Astrocyte of the cerebellum (primary cell): ENCODE data around the gene FGD4.

Source experiments
- DNase-seq: peaks from one replicate; pipeline ENCODE4 v3.0.0-alpha.2; 2011; ENCODE audit warnings: low read depth
- H3K4me3 ChIP-seq: 2 replicates; pipeline ENCODE4 v1.5.1; 2011; ENCODE audit warnings: mild to moderate bottlenecking, low read depth, low read length, moderate library complexity
- CTCF ChIP-seq: IDR thresholded peaks from 2 replicates; pipeline ENCODE4 v1.5.1; 2012; ENCODE audit warnings: low read length, low read depth, moderate library complexity, mild to moderate bottlenecking; ENCODE audit errors: missing control alignments
- in situ Hi-C: cut with HindIII; loops from 2 replicates; pipeline ENCODE4 v1.10.0; 2017; ENCODE audit warnings: low sequenced_read_pairs

FGD4 gene

GRCh38 chr12:32437095-32437515 lies 37.7 kb downstream of the FGD4 start:
- in situ Hi-C loops, result no loop called here
- TF ChIP-seq CTCF, result no peak
- peak; percentile 75 for DNase-seq
- H3K4me3 ChIP-seq, result no peak overlapping the region

- TF ChIP-seq CTCF, result no peak
- no peak for DNase-seq
- H3K4me3 ChIP-seq, result no peak overlapping the region
- in situ Hi-C loops, result no loop called here
Measured at GRCh38 chr12:32440120-32440865, 40.9 kb downstream of the FGD4 start.

- no peak overlapping the region for H3K4me3 ChIP-seq
- in situ Hi-C loops, result no loop called here
- no peak for DNase-seq
- TF ChIP-seq CTCF, result no peak
Measured at GRCh38 chr12:32443491-32443890, 44.1 kb downstream of the FGD4 start.

GRCh38 chr12:32444895-32445294 lies 45.5 kb downstream of the FGD4 start:
- TF ChIP-seq CTCF, result no peak
- in situ Hi-C loops, result no loop called here
- peak; percentile 87 for DNase-seq
- no peak overlapping the region for H3K4me3 ChIP-seq

DNA sequence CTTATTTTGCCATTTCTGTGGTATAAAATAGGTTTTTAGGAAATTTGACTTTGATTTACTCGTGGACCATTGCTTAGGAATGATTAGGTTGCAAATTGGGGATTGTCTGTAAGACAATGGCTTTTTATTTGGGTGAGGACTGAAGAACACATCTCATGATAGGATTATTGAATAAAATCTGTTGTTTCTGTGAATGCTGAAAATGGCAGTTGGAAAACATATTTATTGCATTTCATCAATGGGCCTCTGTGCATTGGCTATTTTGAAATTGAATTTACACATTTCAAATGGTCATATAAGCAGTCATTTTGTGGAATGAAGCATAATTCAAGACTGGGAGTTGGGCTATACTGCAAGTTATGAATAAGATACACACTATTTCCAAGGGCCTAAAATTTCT lies 46.0 kb downstream of the FGD4 start:
- TF ChIP-seq CTCF, result no peak
- in situ Hi-C loops, result no loop called here
- no peak for DNase-seq
- H3K4me3 ChIP-seq, result no peak overlapping the region

DNA sequence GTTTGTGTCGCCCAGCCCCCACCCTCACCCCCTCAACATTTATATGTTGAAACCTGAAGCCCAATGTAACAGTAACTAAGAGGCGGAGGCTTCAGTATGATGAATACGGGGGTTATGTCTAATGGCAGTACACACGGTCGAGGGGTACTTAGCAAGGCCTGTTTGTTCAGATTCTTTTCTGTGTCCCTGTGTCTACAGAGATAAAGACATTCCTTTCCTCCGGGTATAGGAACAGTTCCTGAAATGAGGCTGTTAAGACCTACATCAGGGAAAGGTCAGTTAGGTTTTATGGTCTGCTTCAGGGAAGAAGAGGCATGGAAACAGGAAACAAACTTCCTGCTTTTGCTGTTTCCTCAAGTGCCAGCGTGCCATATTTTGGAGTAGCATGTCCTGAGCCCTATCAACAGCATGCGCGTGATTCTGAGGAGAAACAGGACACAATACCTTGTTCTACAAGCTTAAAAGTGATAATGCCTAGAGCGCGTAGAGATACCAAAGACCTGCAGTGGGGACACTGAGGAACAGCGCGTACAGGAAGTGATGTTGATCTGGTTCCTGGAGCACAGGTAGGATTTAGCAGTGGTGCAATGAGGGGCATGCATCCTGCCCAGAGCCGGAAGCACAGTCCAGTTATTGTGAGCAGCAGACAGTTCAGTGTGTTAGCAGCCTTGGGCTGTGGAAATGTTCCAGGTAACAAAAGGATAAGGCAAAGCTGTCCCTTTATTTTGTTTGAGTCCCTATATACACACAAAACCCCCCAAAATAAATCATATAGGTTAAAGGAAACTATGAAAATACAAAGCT lies 47.2 kb downstream of the FGD4 start:
- H3K4me3 ChIP-seq, result no peak overlapping the region
- in situ Hi-C loops, result no loop called here
- no peak for TF ChIP-seq CTCF
- no peak for DNase-seq
